OCI-M1 (cell line): ENCODE data around the gene THRA.

Experiments used
- DNase-seq: peaks from one replicate; lab custom pipeline; 2025; lab: John Stamatoyannopoulos, UW

Gene THRA

GRCh38 chr17:40099619-40100418, 37.1 kb downstream of the THRA start:
- DNase-seq = peak; percentile 65

- no peak for DNase-seq
Measured at GRCh38 chr17:40100419-40100668, 37.6 kb downstream of the THRA start, which contains the start of gene NR1D1. Gene NR1D1, minus strand, starts transcription at chr17:40100589. Its CDS starts 495 bp downstream, at chr17:40100094.

GRCh38 chr17:40100669-40101366, 38.1 kb downstream of the THRA start:
- peak; percentile 96 for DNase-seq

- DNase-seq = no peak
Measured at GRCh38 chr17:40101367-40102210, 38.8 kb downstream of the THRA start.

GRCh38 chr17:40103071-40103661, 40.4 kb downstream of the THRA start:
- DNase-seq = no peak

GRCh38 chr17:40103688-40104087, 40.9 kb downstream of the THRA start:
- no peak for DNase-seq

- peak; percentile 15 for DNase-seq
Measured at GRCh38 chr17:40104594-40105486, 42.1 kb downstream of the THRA start.

GRCh38 chr17:40105861-40106759, 43.3 kb downstream of the THRA start:
- no peak for DNase-seq

- no peak for DNase-seq
Measured at GRCh38 chr17:40106760-40107521, 44.2 kb downstream of the THRA start.

- DNase-seq = no peak
Measured at GRCh38 chr17:40107522-40108174, 44.9 kb downstream of the THRA start.

- peak; percentile 64 for DNase-seq
Measured at GRCh38 chr17:40108970-40109824, 46.4 kb downstream of the THRA start.

- peak; percentile 14 for DNase-seq
Measured at GRCh38 chr17:40110026-40110845, 47.5 kb downstream of the THRA start.

- DNase-seq = peak; percentile 96
Measured at GRCh38 chr17:40111221-40112128, 48.7 kb downstream of the THRA start.

GRCh38 chr17:40112191-40112711, 49.5 kb downstream of the THRA start:
- no peak for DNase-seq

GRCh38 chr17:40112718-40113109, 49.9 kb downstream of the THRA start:
- peak; percentile 59 for DNase-seq
